ENCODE results near the gene TMEM128. TPM values are rescaled to one million over a fixed set of nuclear protein-coding genes. Genes with fewer than 3 reads are reported as not detected.

The TMEM128 gene
- 10 to 100 TPM; 20.6 to 35.7 (median 29.7) TPM for total RNA-seq

GRCh38 chr4:4248029-4248884, at the start of gene TMEM128:
Gene TMEM128, minus strand, starts transcription at chr4:4248223. Its CDS starts 21 bp downstream, at chr4:4248202.
- H3K27ac ChIP-seq = peak within 1 kb of the TSS; percentile 72 to 87
- WGBS, 10 experiments = 0 to 10% (median 0%) methylated on average over 1 to 49 of the region's 62 CpGs; no CpG with 5 or more reads in 1 of the 10 experiments
- in situ Hi-C loops (cut with MboI; ENCODE audit: low pct_unique_long_range_greater_than_20kb in 2 of 9, low sequenced_read_pairs in 9 of 9, unreplicated experiment in 9 of 9) = no loop called here
- H3K4me3 ChIP-seq = peak within 1 kb of the TSS; percentile 82 to 99 (median 93)
- H3K4me1 ChIP-seq (replicated peaks in 1 of 2) = peaks cover 10 to 13% of the 10 kb centered on the region in 2 donors
- ATAC-seq (replicated peaks in 6 of 8) = peak; percentile 95 to 98 (median 97)

GRCh38 chr4:4296283-4296846, 48.3 kb upstream of the TMEM128 start:
- Histone ChIP-seq H3K4me3 (no peak overlapping the region), H3K27ac (no peak overlapping the region), H3K4me1 (replicated peaks in 1 of 2) (peaks cover under 1 to 4% of the 10 kb centered on the region in 2 donors)
- in situ Hi-C loops (cut with MboI; ENCODE audit: low pct_unique_long_range_greater_than_20kb in 2 of 9, low sequenced_read_pairs in 9 of 9, unreplicated experiment in 9 of 9) = no loop called here
- no peak for ATAC-seq (replicated peaks in 6 of 8)
- WGBS, 10 experiments = 84 to 100% (median 96%) methylated on average over 1 to 4 of the region's 5 CpGs; no CpG with 5 or more reads in 4 of the 10 experiments

GRCh38 chr4:4293279-4293678, 45.3 kb upstream of the TMEM128 start:
- ATAC-seq (replicated peaks in 6 of 8) = no peak
- in situ Hi-C loops (cut with MboI; ENCODE audit: low pct_unique_long_range_greater_than_20kb in 2 of 9, low sequenced_read_pairs in 9 of 9, unreplicated experiment in 9 of 9) = no loop called here
- no peak overlapping the region for H3K4me3 ChIP-seq
- no peak overlapping the region for H3K27ac ChIP-seq
- peaks cover 14 to 15% of the 10 kb centered on the region in 2 donors for H3K4me1 ChIP-seq (replicated peaks in 1 of 2)
- WGBS, 10 experiments = 67 to 100% (median 95%) methylated on average over 1 to 2 of the region's 3 CpGs; no CpG with 5 or more reads in 4 of the 10 experiments

GRCh38 chr4:4289941-4290850, 42.2 kb upstream of the TMEM128 start, which contains the start of the genes LYAR and ZBTB49:
Gene LYAR, minus strand, starts transcription at chr4:4290154. Its CDS starts 6,412 bp downstream, at chr4:4283742.
Gene ZBTB49, plus strand, starts transcription at chr4:4290251. Its CDS starts 9,695 bp downstream, at chr4:4299946.
- peaks cover 14 to 15% of the 10 kb centered on the region in 2 donors for H3K4me1 ChIP-seq (replicated peaks in 1 of 2)
- WGBS, 10 experiments = 0 to 3% (median 0%) methylated on average over 2 to 10 of the region's 77 CpGs; no CpG with 5 or more reads in 4 of the 10 experiments
- in situ Hi-C loops (cut with MboI; ENCODE audit: low pct_unique_long_range_greater_than_20kb in 2 of 9, low sequenced_read_pairs in 9 of 9, unreplicated experiment in 9 of 9) = no loop called here
- peak within 1 kb of the TSS; percentile 53 to 97 (median 59) for H3K4me3 ChIP-seq
- peak within 1 kb of the TSS; percentile 44 to 80 for H3K27ac ChIP-seq
- peak; percentile 81 to 98 (median 96) for ATAC-seq (replicated peaks in 6 of 8)

GRCh38 chr4:4289597-4289940, 41.5 kb upstream of the TMEM128 start:
- Histone ChIP-seq H3K4me1 (replicated peaks in 1 of 2) (peaks cover 14 to 15% of the 10 kb centered on the region in 2 donors), H3K4me3 (peak overlapping the region; percentile 53 to 97 (median 59)), H3K27ac (peak overlapping the region in 1 of 2 donors; percentile 80)
- 0% methylated on average over 1 to 5 of the region's 10 CpGs; no CpG with 5 or more reads in 8 of the 10 experiments for WGBS, 10 experiments
- in situ Hi-C loops (cut with MboI; ENCODE audit: low pct_unique_long_range_greater_than_20kb in 2 of 9, low sequenced_read_pairs in 9 of 9, unreplicated experiment in 9 of 9) = no loop called here
- peak; percentile 27 to 52 (median 36) for ATAC-seq (replicated peaks in 6 of 8)

- H3K27ac ChIP-seq = no peak overlapping the region
- in situ Hi-C loops (cut with MboI; ENCODE audit: low pct_unique_long_range_greater_than_20kb in 2 of 9, low sequenced_read_pairs in 9 of 9, unreplicated experiment in 9 of 9) = no loop called here
- 0 to 20% (median 0%) methylated on average over 1 to 2 of the region's 3 CpGs; no CpG with 5 or more reads in 5 of the 10 experiments for WGBS, 10 experiments
Measured at GRCh38 chr4:4289055-4289454, 41.0 kb upstream of the TMEM128 start.

GRCh38 chr4:4288098-4288497, 40.1 kb upstream of the TMEM128 start:
- Histone ChIP-seq H3K4me1 (replicated peaks in 1 of 2) (peaks cover 14 to 15% of the 10 kb centered on the region in 2 donors), H3K4me3 (no peak overlapping the region), H3K27ac (no peak overlapping the region)
- in situ Hi-C loops (cut with MboI; ENCODE audit: low pct_unique_long_range_greater_than_20kb in 2 of 9, low sequenced_read_pairs in 9 of 9, unreplicated experiment in 9 of 9) = no loop called here
- ATAC-seq (replicated peaks in 6 of 8) = no peak

More at GRCh38 chr4:4289055-4289454, 41.0 kb upstream of the TMEM128 start:
- Histone ChIP-seq H3K4me1 (replicated peaks in 1 of 2) (peaks cover 14 to 15% of the 10 kb centered on the region in 2 donors), H3K4me3 (peak overlapping the region; percentile 53 to 97 (median 59))
- ATAC-seq (replicated peaks in 6 of 8) = no peak

- in situ Hi-C loops (cut with MboI; ENCODE audit: low pct_unique_long_range_greater_than_20kb in 2 of 9, low sequenced_read_pairs in 9 of 9, unreplicated experiment in 9 of 9) = no loop called here
- peaks cover 5 to 8% of the 10 kb centered on the region in 2 donors for H3K4me1 ChIP-seq (replicated peaks in 1 of 2)
- no peak overlapping the region for H3K4me3 ChIP-seq
- H3K27ac ChIP-seq = no peak overlapping the region
- peak in 3 of 8 experiments; percentile 52 to 59 (median 57) for ATAC-seq (replicated peaks in 6 of 8)
- WGBS, 10 experiments = 50 to 100% (median 78%) methylated on average over 1 to 9 of the region's 11 CpGs
Measured at GRCh38 chr4:4284827-4285618, 37.0 kb upstream of the TMEM128 start.

- Histone ChIP-seq H3K27ac (no peak overlapping the region), H3K4me3 (no peak overlapping the region), H3K4me1 (replicated peaks in 1 of 2) (no peaks in the 10 kb centered on the region)
- in situ Hi-C loops (cut with MboI; ENCODE audit: low pct_unique_long_range_greater_than_20kb in 2 of 9, low sequenced_read_pairs in 9 of 9, unreplicated experiment in 9 of 9) = no loop called here
- ATAC-seq (replicated peaks in 6 of 8) = no peak
- 67 to 100% (median 89%) methylated on average over 3 to 6 of the region's 6 CpGs; no CpG with 5 or more reads in 1 of the 10 experiments for WGBS, 10 experiments
Measured at GRCh38 chr4:4281787-4282186, 33.8 kb upstream of the TMEM128 start.

- Histone ChIP-seq H3K27ac (no peak overlapping the region), H3K4me1 (replicated peaks in 1 of 2) (no peaks in the 10 kb centered on the region), H3K4me3 (no peak overlapping the region)
- WGBS, 10 experiments = 57 to 90% (median 71%) methylated on average over 2 to 6 of the region's 6 CpGs; no CpG with 5 or more reads in 4 of the 10 experiments
- in situ Hi-C loops (cut with MboI; ENCODE audit: low pct_unique_long_range_greater_than_20kb in 2 of 9, low sequenced_read_pairs in 9 of 9, unreplicated experiment in 9 of 9) = no loop called here
- no peak for ATAC-seq (replicated peaks in 6 of 8)
Measured at GRCh38 chr4:4277531-4277930, 29.5 kb upstream of the TMEM128 start.

GRCh38 chr4:4274226-4274625, 26.2 kb upstream of the TMEM128 start:
- 88 to 100% (median 97%) methylated on average over 3 to 12 of the region's 14 CpGs for WGBS, 10 experiments
- ATAC-seq (replicated peaks in 6 of 8) = no peak
- Histone ChIP-seq H3K27ac (no peak overlapping the region), H3K4me3 (no peak overlapping the region), H3K4me1 (replicated peaks in 1 of 2) (no peaks in the 10 kb centered on the region)
- in situ Hi-C loops (cut with MboI; ENCODE audit: low pct_unique_long_range_greater_than_20kb in 2 of 9, low sequenced_read_pairs in 9 of 9, unreplicated experiment in 9 of 9) = no loop called here

GRCh38 chr4:4271912-4272311, 23.9 kb upstream of the TMEM128 start:
- in situ Hi-C loops (cut with MboI; ENCODE audit: low pct_unique_long_range_greater_than_20kb in 2 of 9, low sequenced_read_pairs in 9 of 9, unreplicated experiment in 9 of 9) = no loop called here
- H3K27ac ChIP-seq = no peak overlapping the region
- H3K4me1 ChIP-seq (replicated peaks in 1 of 2) = no peaks in the 10 kb centered on the region
- no peak overlapping the region for H3K4me3 ChIP-seq
- peak in 1 of 8 experiments; percentile 66 for ATAC-seq (replicated peaks in 6 of 8)
- 78 to 100% (median 94%) methylated on average over 2 to 10 of the region's 10 CpGs; no CpG with 5 or more reads in 2 of the 10 experiments for WGBS, 10 experiments
